ENCODE measurements around the gene LSM3. TPM values are rescaled to one million over a fixed set of nuclear protein-coding genes. Genes with fewer than 3 reads are reported as not detected.
A peak's percentile ranks its signal among the peaks of the same experiment; 100 is the strongest.

Gene LSM3
- total RNA-seq, 5 donors from 2014 or later (not counting 1 experiment from before 2014, with no cell fraction given), result 6.7 to 8.4 (median 7.3) TPM

DNA sequence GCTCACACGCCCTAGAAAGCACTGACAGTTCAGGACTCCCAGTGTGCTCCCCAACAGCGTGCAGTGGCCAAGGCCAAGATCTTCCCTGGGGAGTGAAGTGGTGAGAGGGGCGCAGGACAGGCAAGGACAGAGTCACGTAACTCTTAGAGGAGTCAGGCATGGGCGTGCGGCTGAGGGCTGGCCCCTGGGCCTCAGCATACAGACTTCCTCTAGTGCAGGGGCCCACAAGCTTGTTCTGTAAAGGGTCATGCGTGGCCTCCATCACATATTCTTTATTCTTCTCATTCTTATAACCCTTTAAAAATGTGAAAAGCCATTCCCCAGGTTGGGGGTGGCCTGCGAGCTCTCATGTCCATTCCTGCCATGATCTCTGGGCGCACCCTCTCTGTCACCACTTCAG lies 28.5 kb upstream of the LSM3 start:
- H3K9me3 ChIP-seq, result no peaks in the 10 kb centered on the region
- ATAC-seq (replicated peaks in 1 of 4) (no peak), DNase-seq (no peak)
- Mint-ChIP-seq H3K36me3 (peaks cover 57% of the 10 kb centered on the region), H3K27ac (peak overlapping the region; percentile 36 to 44), H3K4me3 (no peak overlapping the region), H3K27me3 (no peaks in the 10 kb centered on the region), H3K9me3 (no peaks in the 10 kb centered on the region), H3K4me1 (peaks cover 16 to 26% (median 18%) of the 10 kb centered on the region in 3 donors)
- H3K27me3 ChIP-seq (replicated peaks in 1 of 2; ENCODE audit: control insufficient read depth in 2 of 2, extremely low read depth in 1 of 2, insufficient read depth in 2 of 2, low read length in 1 of 2), result no peaks in the 10 kb centered on the region
- H3K27ac ChIP-seq (ENCODE audit: low read length), result no peak overlapping the region
- H3K36me3 ChIP-seq (ENCODE audit: control insufficient read depth in 2 of 2, extremely low read depth in 1 of 2, insufficient read depth in 1 of 2, low read length in 1 of 2), result peaks cover 15 to 73% of the 10 kb centered on the region in 2 donors
- POLR2A ChIA-PET, result interaction anchor here (0.6 kb wide), 2 partner anchors 26 to 38 kb away, joined by 3 to 4 read pairs; no protein-coding TSS in a partner anchor
- 100% methylated on average over 2 of the region's 9 CpGs for WGBS (ENCODE audit: insufficient coverage)
- CTCF ChIA-PET, result no interaction called here
- H3K4me3 ChIP-seq (ENCODE audit: control insufficient read depth in 1 of 2, extremely low read depth in 1 of 2, low read length in 1 of 2), result no peak overlapping the region
- peaks cover 2 to 12% of the 10 kb centered on the region in 2 experiments for H3K4me1 ChIP-seq (ENCODE audit: control insufficient read depth in 1 of 2, extremely low read depth in 1 of 2, insufficient read depth in 2 of 2, low read length in 2 of 2)

DNA sequence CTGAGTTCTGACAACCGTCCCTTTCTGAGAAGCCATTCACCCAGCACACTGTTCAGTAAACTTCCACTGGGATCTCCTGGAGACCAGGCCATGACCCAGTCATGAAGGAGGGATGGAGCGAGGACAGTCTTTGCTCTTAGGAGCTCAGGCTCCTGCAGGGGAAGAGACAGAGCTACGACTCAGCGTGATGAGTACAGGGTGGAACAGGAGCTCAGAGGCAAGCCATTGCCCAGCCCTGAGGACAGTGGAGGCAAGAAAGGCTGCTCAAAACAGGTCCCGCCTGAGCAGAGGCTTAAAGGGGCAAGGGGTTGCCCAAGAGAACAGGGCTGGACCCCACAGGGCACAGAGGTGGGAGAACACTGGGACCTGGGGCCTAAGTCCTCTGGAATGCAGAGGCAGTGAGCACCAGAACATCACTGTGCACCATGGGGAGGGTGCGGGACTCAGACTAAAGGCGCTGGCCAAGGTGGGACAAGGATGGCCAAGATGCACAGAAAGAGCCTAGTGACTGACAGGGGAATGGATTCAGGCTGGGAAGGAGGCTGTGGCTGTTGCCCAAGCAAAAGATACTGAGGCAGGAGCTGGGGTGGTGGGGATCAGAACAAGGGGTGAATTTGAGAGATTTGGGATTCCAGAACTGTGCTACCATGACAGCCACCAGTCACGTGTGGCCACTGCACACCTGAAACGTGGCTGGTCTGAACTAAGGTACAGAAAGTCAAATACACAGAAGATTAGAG lies 28.0 kb upstream of the LSM3 start:
- 99% methylated on average over 7 of the region's 9 CpGs for WGBS (ENCODE audit: insufficient coverage)
- no peaks in the 10 kb centered on the region for H3K9me3 ChIP-seq
- no peaks in the 10 kb centered on the region for H3K27me3 ChIP-seq (replicated peaks in 1 of 2; ENCODE audit: control insufficient read depth in 2 of 2, extremely low read depth in 1 of 2, insufficient read depth in 2 of 2, low read length in 1 of 2)
- POLR2A ChIA-PET, result interaction anchor here in 1 of 2 donors (0.6 kb wide), 1 partner anchor 26 kb away, joined by 4 read pairs; no protein-coding TSS in a partner anchor
- no peak for ATAC-seq (replicated peaks in 1 of 4)
- Mint-ChIP-seq H3K9me3 (no peaks in the 10 kb centered on the region), H3K4me3 (no peak overlapping the region), H3K36me3 (peaks cover 56% of the 10 kb centered on the region), H3K27me3 (no peaks in the 10 kb centered on the region), H3K27ac (peak overlapping the region; percentile 57 to 58), H3K4me1 (peaks cover 10 to 21% (median 20%) of the 10 kb centered on the region in 3 donors)
- peaks cover 15 to 67% of the 10 kb centered on the region in 2 donors for H3K36me3 ChIP-seq (ENCODE audit: control insufficient read depth in 2 of 2, extremely low read depth in 1 of 2, insufficient read depth in 1 of 2, low read length in 1 of 2)
- H3K4me1 ChIP-seq (ENCODE audit: control insufficient read depth in 1 of 2, extremely low read depth in 1 of 2, insufficient read depth in 2 of 2, low read length in 2 of 2), result peaks cover 0 to 7% of the 10 kb centered on the region in 2 experiments
- no peak overlapping the region for H3K4me3 ChIP-seq (ENCODE audit: control insufficient read depth in 1 of 2, extremely low read depth in 1 of 2, low read length in 1 of 2)
- H3K27ac ChIP-seq (ENCODE audit: low read length), result no peak overlapping the region
- CTCF ChIA-PET, result no interaction called here
- no peak for DNase-seq

DNA sequence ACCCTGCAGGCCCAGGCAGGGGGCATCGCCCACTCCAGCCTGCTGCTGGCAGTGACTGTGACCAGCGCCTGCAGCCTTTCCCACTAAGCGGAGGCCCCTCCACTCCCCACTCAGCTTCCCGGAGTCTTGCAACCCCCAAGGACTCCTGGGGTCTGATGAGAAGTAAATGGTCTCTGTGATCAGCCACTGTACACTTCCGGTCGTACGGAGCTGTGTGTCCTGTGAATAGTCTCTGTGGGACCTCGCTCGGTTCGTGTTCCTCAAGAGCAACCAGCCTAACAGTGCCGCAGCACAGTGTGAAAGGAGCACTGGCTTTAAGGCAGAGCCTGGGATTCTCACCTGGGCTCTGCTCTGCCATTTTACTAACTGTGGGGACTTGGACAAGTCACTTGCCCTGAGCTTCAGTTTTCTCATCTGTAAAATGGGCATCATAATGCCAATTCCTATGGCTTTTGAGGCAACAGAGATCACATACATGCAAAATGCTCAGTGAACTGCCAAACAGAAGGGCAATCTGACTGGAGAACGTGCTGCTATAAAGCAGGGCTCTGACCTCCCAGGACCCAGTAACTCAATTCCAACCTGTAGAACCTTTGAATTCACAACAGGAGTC lies 27.0 kb upstream of the LSM3 start:
- DNase-seq, result no peak
- Mint-ChIP-seq H3K36me3 (peaks cover 57% of the 10 kb centered on the region), H3K4me1 (peaks cover 9 to 21% (median 20%) of the 10 kb centered on the region in 3 donors), H3K4me3 (no peak overlapping the region), H3K27me3 (no peaks in the 10 kb centered on the region), H3K9me3 (no peaks in the 10 kb centered on the region), H3K27ac (no peak overlapping the region)
- ATAC-seq (replicated peaks in 1 of 4), result no peak
- Histone ChIP-seq H3K4me1 (ENCODE audit: control insufficient read depth in 1 of 2, extremely low read depth in 1 of 2, insufficient read depth in 2 of 2, low read length in 2 of 2) (no peaks in the 10 kb centered on the region), H3K4me3 (ENCODE audit: control insufficient read depth in 1 of 2, extremely low read depth in 1 of 2, low read length in 1 of 2) (no peak overlapping the region), H3K27ac (ENCODE audit: low read length) (no peak overlapping the region), H3K27me3 (replicated peaks in 1 of 2; ENCODE audit: control insufficient read depth in 2 of 2, extremely low read depth in 1 of 2, insufficient read depth in 2 of 2, low read length in 1 of 2) (no peaks in the 10 kb centered on the region), H3K9me3 (no peaks in the 10 kb centered on the region), H3K36me3 (ENCODE audit: control insufficient read depth in 2 of 2, extremely low read depth in 1 of 2, insufficient read depth in 1 of 2, low read length in 1 of 2) (peaks cover 14 to 65% of the 10 kb centered on the region in 2 donors)
- 91% methylated on average over 7 of the region's 12 CpGs for WGBS (ENCODE audit: insufficient coverage)
- ChIA-PET POLR2A (no interaction called here), CTCF (interaction anchor here in 1 of 2 donors (0.6 kb wide), 1 partner anchor 14 kb away, joined by 3 read pairs; no protein-coding TSS in a partner anchor)

- H3K27me3 Mint-ChIP-seq, result no peaks in the 10 kb centered on the region
- H3K27ac Mint-ChIP-seq, result peak overlapping the region in 1 of 2 donors; percentile 11
- Histone ChIP-seq H3K9me3 (no peaks in the 10 kb centered on the region), H3K4me3 (ENCODE audit: control insufficient read depth in 1 of 2, extremely low read depth in 1 of 2, low read length in 1 of 2) (no peak overlapping the region), H3K36me3 (ENCODE audit: control insufficient read depth in 2 of 2, extremely low read depth in 1 of 2, insufficient read depth in 1 of 2, low read length in 1 of 2) (peaks cover 12 to 66% of the 10 kb centered on the region in 2 donors), H3K27me3 (replicated peaks in 1 of 2; ENCODE audit: control insufficient read depth in 2 of 2, extremely low read depth in 1 of 2, insufficient read depth in 2 of 2, low read length in 1 of 2) (no peaks in the 10 kb centered on the region), H3K4me1 (ENCODE audit: control insufficient read depth in 1 of 2, extremely low read depth in 1 of 2, insufficient read depth in 2 of 2, low read length in 2 of 2) (no peaks in the 10 kb centered on the region), H3K27ac (ENCODE audit: low read length) (no peak overlapping the region)
- DNase-seq, result peak in 2 of 35 experiments; percentile 32 to 38
- H3K9me3 Mint-ChIP-seq, result no peaks in the 10 kb centered on the region
- H3K4me3 Mint-ChIP-seq, result no peak overlapping the region
- ATAC-seq (replicated peaks in 1 of 4), result peak in 2 of 4 experiments; percentile 34 to 42
- H3K36me3 Mint-ChIP-seq, result peaks cover 57% of the 10 kb centered on the region
- ChIA-PET CTCF (interaction anchor here (0.6 to 1.5 kb wide), 4 partner anchors 11 to 24 kb away, joined by 3 read pairs; no protein-coding TSS in a partner anchor), POLR2A (no interaction called here)
- peaks cover 16 to 24% (median 24%) of the 10 kb centered on the region in 3 donors for H3K4me1 Mint-ChIP-seq
- WGBS (ENCODE audit: insufficient coverage), result 99% methylated on average over 6 of the region's 11 CpGs
Observed at GRCh38 chr3:14152233-14152962, 26.2 kb upstream of the LSM3 start.

GRCh38 chr3:14152963-14153355 lies 25.7 kb upstream of the LSM3 start:
- no peaks in the 10 kb centered on the region for H3K9me3 Mint-ChIP-seq
- no peaks in the 10 kb centered on the region for H3K9me3 ChIP-seq
- H3K4me1 ChIP-seq (ENCODE audit: control insufficient read depth in 1 of 2, extremely low read depth in 1 of 2, insufficient read depth in 2 of 2, low read length in 2 of 2), result no peaks in the 10 kb centered on the region
- ATAC-seq (replicated peaks in 1 of 4), result no peak
- H3K36me3 ChIP-seq (ENCODE audit: control insufficient read depth in 2 of 2, extremely low read depth in 1 of 2, insufficient read depth in 1 of 2, low read length in 1 of 2), result peaks cover 9 to 66% of the 10 kb centered on the region in 2 donors
- H3K27me3 Mint-ChIP-seq, result no peaks in the 10 kb centered on the region
- no peaks in the 10 kb centered on the region for H3K27me3 ChIP-seq (replicated peaks in 1 of 2; ENCODE audit: control insufficient read depth in 2 of 2, extremely low read depth in 1 of 2, insufficient read depth in 2 of 2, low read length in 1 of 2)
- no peak for DNase-seq
- ChIA-PET POLR2A (no interaction called here), CTCF (interaction anchor here (0.6 to 1.5 kb wide), 3 partner anchors 10 to 23 kb away, joined by 3 read pairs; no protein-coding TSS in a partner anchor)
- no peak overlapping the region for H3K4me3 ChIP-seq (ENCODE audit: control insufficient read depth in 1 of 2, extremely low read depth in 1 of 2, low read length in 1 of 2)
- H3K36me3 Mint-ChIP-seq, result peaks cover 55% of the 10 kb centered on the region
- no peak overlapping the region for H3K27ac Mint-ChIP-seq
- WGBS (ENCODE audit: insufficient coverage), result 91% methylated on average over 4 of the region's 4 CpGs
- H3K4me3 Mint-ChIP-seq, result no peak overlapping the region
- peaks cover 18 to 26% (median 24%) of the 10 kb centered on the region in 3 donors for H3K4me1 Mint-ChIP-seq
- H3K27ac ChIP-seq (ENCODE audit: low read length), result no peak overlapping the region

- WGBS (ENCODE audit: insufficient coverage), result 94% methylated on average over 6 of the region's 6 CpGs
- ATAC-seq (replicated peaks in 1 of 4) (no peak), DNase-seq (no peak)
- no peak overlapping the region for H3K4me3 ChIP-seq (ENCODE audit: control insufficient read depth in 1 of 2, extremely low read depth in 1 of 2, low read length in 1 of 2)
- Mint-ChIP-seq H3K27ac (no peak overlapping the region), H3K4me3 (no peak overlapping the region), H3K27me3 (no peaks in the 10 kb centered on the region), H3K36me3 (peaks cover 59% of the 10 kb centered on the region), H3K4me1 (peaks cover 20 to 31% (median 26%) of the 10 kb centered on the region in 3 donors), H3K9me3 (no peaks in the 10 kb centered on the region)
- no peaks in the 10 kb centered on the region for H3K9me3 ChIP-seq
- ChIA-PET POLR2A (no interaction called here), CTCF (interaction anchor here in 1 of 2 donors (1.5 kb wide), 1 partner anchor 22 kb away, joined by 3 read pairs; no protein-coding TSS in a partner anchor)
- no peaks in the 10 kb centered on the region for H3K4me1 ChIP-seq (ENCODE audit: control insufficient read depth in 1 of 2, extremely low read depth in 1 of 2, insufficient read depth in 2 of 2, low read length in 2 of 2)
- no peaks in the 10 kb centered on the region for H3K27me3 ChIP-seq (replicated peaks in 1 of 2; ENCODE audit: control insufficient read depth in 2 of 2, extremely low read depth in 1 of 2, insufficient read depth in 2 of 2, low read length in 1 of 2)
- peaks cover 6 to 68% of the 10 kb centered on the region in 2 donors for H3K36me3 ChIP-seq (ENCODE audit: control insufficient read depth in 2 of 2, extremely low read depth in 1 of 2, insufficient read depth in 1 of 2, low read length in 1 of 2)
- H3K27ac ChIP-seq (ENCODE audit: low read length), result no peak overlapping the region
Observed at GRCh38 chr3:14153663-14154062, 25.0 kb upstream of the LSM3 start.
